Limb (tissue), 2 donors: ENCODE results near the gene ZNF665.
"Not testable (repeated sequence)": the region's sequence is repeated elsewhere in the genome, so short reads cannot be mapped to it uniquely, and the experiment has no call there.

Experiments
- DNase-seq, 2 donors: peaks; one replicate each; pipeline ENCODE4 v3.0.0-alpha.2; 2016; ENCODE audit errors: extremely low spot score in 2 of 2

ZNF665 gene

DNA sequence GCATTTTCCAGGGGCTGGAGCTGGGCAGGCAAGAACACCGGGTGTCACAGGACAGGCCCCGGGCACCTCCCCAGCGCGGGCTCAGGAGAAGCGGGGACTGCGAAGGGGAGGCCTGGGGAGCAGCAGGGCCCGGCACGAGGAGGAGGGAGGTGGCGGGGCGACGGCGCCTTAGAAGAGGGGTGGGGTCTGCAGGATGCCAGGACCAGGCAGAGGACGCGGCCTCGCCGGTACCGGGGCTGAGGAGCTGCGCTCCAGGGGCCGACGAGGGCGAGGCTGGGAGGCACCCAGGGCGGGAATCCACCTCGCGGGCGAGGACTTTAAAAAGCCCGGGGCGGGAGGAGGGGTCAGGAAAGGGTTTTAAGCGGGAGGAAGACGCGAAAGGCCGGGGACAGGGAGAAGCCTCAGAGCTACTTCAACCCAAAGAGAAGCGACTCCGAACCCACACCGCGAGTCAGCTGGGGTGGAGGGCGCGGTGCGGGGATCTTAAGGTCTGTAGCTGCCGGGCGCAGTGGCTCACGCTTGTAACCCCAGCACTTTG is 35.0 kb downstream of the ZNF665 start:
- DNase-seq, result peak; percentile 10 to 56

GRCh38 chr19:53157626-53158025 is 35.5 kb downstream of the ZNF665 start:
- peak in 1 of 2 donors; percentile 28 for DNase-seq

DNA sequence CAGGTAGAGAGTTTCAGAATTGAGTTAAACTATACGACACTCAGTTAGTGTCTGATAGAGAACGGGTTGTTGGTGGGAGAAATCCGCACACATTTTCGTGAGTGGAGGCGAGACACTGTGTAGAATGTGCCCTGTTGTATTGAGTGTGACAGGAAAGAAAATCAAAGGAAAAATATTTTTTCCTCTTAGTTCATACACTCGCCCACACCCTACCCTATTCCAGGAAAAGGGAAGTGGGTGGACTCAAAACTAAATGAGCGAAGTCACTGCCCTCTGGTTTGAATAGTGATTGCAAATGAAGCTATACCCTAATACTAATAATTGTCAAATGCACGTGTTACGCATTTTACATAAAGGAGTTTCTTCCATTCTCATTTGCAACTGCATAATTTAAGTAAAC is 36.3 kb downstream of the ZNF665 start:
- no peak for DNase-seq

GRCh38 chr19:53147645-53148044 is 45.5 kb downstream of the ZNF665 start:
- no peak for DNase-seq

DNA sequence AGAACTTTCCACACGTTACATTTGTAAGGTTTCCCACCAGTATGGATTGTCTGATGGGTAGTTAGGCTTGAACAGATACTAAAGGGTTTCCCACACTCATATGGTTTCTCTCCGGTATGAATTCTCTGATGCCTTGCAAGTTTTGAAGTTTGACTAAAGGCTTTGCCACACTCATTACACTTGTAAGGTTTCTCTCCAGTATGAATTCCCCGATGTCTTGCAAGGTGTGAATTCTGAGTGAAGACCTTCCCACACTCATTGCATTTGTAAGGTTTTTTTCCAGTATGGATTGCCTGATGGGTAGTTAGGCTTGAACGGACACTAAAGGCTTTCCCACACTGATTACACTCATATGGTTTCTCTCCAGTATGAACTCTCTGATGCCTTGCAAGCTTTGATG is 52.8 kb downstream of the ZNF665 start:
- DNase-seq, result no peak

DNA sequence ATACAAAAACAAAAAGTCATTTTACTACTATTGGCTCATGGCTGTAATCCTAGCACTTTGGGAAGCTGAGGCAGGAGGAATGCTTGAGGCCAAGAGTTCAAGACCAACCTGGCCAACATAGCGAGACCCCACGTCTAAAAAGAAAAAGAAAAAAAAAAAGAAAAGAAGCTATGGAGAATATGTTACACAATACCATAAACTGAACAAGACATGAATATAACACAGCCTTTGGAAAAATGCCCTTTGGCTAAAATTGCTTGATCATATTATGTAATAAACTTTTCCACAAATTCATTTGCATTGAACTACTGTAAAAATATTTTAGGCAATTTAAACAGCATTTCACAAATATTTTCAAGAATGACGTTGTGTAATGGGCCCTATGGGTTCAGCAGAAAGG is 56.7 kb downstream of the ZNF665 start:
- DNase-seq, result no peak

GRCh38 chr19:53132141-53132991 is 60.8 kb downstream of the ZNF665 start, which contains the start of gene ZNF415:
TSS of gene ZNF415 (minus strand) at chr19:53132910. CDS start at chr19:53122676, 10,234 bp downstream.
- peak; percentile 90 to 92 for DNase-seq

GRCh38 chr19:53131727-53132126 is 61.4 kb downstream of the ZNF665 start:
- DNase-seq, result no peak

DNA sequence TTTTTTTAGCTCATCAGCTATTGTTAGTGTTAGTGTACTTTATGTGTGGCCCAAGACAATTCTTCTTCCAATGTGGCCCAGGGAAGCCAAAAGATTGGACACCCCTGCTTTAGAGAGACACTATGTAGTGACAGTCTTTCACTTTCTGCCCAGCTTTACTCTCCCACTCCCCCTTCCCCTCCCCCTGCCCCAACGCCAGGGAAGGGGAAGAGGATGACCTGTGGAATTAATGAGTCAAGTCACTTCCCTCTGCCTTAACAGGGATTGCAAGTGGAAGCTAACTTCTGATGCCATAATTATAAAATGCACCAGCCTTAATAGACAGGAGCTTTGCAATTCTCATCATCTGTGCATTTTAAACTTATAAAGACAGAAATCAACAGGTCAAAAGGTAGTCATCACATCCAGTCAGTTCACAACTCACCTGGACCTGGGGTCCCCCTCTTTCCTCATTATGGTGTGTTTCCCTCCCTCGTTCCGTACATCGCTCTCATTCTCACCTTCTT is 62.0 kb downstream of the ZNF665 start:
- DNase-seq, result no peak

- no peak for DNase-seq
Observed at GRCh38 chr19:53130506-53130905, 62.7 kb downstream of the ZNF665 start.

- not testable (repeated sequence) for DNase-seq
Observed at GRCh38 chr19:53126733-53127526, 66.2 kb downstream of the ZNF665 start.

- DNase-seq, result no peak
Observed at GRCh38 chr19:53123400-53123799, 69.8 kb downstream of the ZNF665 start.
